ENCODE measurements around the gene GPR155. TPM values are rescaled to one million over a fixed set of nuclear protein-coding genes. Genes with fewer than 3 reads are reported as not detected.

GPR155 gene
- polyA plus RNA-seq (ENCODE audit: insufficient read length in 4 of 4): 1 to 10 TPM; 2.6 to 8.3 (median 7.2) TPM

- DNase-seq (ENCODE audit: low read depth in 4 of 4, low spot score in 3 of 4): peak in 3 of 4 donors; percentile 29 to 37 (median 31)
These were observed at the start of gene GPR155 for GRCh38 chr2:174486563-174487107. GPR155 (minus strand) TSS chr2:174487029; CDS start chr2:174481956, 5,073 bp downstream.

GRCh38 chr2:174535757-174536703 is 49.2 kb upstream of the GPR155 start:
- DNase-seq (ENCODE audit: low read depth in 4 of 4, low spot score in 3 of 4): no peak

DNA sequence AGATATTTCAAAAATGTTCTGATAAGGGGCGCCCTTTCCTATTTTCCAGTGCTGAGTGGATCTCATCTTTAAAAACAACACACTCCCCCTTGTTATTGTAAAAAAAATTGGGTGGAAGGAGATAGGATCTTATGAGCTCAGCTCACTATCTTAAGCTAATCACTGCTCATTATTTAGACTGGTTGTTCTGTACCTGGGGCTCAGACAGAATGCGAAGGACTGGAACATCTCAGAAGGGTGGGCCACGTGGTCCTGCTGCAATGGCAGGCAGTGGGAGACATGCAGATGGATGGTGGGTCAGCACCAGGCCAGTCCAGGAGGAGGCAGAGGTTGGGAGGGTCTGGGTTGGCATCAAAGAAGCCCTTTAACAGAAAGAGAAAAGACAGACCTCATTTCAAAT is 48.3 kb upstream of the GPR155 start:
- DNase-seq (ENCODE audit: low read depth in 4 of 4, low spot score in 3 of 4): no peak

DNA sequence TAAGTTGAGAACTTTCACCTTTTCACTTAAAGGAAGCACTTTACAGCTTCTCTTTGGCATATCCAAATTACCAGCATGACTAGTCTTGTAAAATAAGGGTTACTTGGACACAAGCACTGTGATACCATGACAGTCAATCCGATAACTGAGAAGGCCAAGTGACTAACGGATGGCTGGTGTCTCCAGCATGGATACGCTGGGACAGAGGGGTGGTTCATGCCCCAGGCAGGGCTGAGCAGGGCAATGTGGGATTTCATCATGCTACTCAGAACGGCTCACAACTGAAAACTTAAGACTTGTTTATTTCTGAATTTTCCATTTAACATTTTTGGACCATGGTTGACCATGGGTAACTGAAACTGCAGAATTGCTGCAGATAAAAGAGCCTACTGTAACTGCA is 43.1 kb upstream of the GPR155 start:
- DNase-seq (ENCODE audit: low read depth in 4 of 4, low spot score in 3 of 4): no peak

GRCh38 chr2:174527959-174528358 is 41.1 kb upstream of the GPR155 start:
- DNase-seq (ENCODE audit: low read depth in 4 of 4, low spot score in 3 of 4): no peak

DNA sequence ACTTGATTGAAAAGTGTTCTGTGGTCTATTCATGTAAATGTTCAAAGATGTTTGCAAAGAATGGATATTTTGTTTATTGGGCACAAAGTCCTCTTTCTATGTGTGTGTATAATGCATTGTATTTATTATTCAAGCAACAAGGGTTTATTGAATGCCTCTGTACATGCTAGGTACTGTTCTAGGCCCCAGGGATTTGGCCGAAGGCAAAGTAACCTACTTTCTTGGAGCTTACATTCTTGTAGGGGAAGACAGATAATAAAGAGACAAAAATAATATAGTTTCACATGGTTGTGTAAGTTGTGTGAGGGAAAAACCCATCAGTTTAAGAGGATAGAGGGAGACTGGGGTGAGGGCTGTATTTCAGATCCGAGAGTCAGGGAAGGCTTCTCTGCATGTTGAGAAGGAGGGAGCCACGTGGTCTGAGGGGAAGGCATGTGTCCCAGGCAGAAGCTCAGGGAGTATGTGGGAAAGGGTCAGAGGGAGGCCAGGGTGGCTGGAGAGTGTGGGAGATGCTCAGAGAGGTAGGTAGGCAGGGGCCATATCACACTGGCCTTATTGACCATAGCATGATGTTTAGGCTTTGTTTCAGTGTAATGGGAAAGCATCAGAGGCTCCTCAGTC is 40.4 kb upstream of the GPR155 start:
- no peak for DNase-seq (ENCODE audit: low read depth in 4 of 4, low spot score in 3 of 4)

- no peak for DNase-seq (ENCODE audit: low read depth in 4 of 4, low spot score in 3 of 4)
These were observed 37.7 kb upstream of the GPR155 start for GRCh38 chr2:174524527-174524926.

DNA sequence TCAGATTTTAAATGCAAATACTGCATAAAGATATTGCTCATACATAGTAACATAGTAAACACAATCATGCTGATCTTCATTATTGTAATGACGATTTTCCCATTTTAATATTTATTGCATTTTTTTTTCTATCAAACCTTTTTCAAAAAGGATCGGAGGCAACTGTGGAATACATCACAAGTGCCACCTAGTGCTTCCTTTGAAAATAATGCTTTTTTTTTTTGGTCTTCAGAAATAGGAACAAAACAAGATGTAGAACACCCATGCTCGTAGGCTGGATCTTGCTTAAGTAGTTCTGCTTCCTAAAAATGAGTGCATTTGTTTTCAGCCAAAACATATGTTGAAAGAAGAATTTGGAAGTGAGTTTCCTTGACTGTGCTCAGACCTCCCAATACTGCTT is 35.7 kb upstream of the GPR155 start:
- no peak for DNase-seq (ENCODE audit: low read depth in 4 of 4, low spot score in 3 of 4)

GRCh38 chr2:174518395-174518794 is 31.6 kb upstream of the GPR155 start:
- DNase-seq (ENCODE audit: low read depth in 4 of 4, low spot score in 3 of 4): no peak

- DNase-seq (ENCODE audit: low read depth in 4 of 4, low spot score in 3 of 4): no peak
These were observed 29.9 kb upstream of the GPR155 start for GRCh38 chr2:174516501-174517378.

DNA sequence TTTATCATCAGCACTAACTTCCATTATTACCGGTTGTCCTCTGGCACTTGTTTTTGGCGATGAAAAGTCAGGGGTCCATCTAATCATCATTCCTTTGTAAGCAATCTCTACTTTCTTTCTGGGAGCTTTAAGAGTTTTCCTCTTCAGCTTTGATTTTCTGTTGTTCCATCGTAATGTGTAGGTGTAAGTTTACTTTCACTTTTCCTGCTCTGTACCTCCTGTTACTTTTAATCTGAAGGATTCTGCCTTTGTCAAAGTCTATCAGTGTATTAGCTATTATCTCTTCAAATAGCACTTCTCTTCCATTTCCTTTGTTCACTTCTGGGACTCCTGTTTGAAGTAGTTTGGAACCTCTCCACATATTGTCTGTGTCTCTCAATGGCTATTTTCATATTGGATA is 25.5 kb upstream of the GPR155 start:
- DNase-seq (ENCODE audit: low read depth in 4 of 4, low spot score in 3 of 4): no peak

DNA sequence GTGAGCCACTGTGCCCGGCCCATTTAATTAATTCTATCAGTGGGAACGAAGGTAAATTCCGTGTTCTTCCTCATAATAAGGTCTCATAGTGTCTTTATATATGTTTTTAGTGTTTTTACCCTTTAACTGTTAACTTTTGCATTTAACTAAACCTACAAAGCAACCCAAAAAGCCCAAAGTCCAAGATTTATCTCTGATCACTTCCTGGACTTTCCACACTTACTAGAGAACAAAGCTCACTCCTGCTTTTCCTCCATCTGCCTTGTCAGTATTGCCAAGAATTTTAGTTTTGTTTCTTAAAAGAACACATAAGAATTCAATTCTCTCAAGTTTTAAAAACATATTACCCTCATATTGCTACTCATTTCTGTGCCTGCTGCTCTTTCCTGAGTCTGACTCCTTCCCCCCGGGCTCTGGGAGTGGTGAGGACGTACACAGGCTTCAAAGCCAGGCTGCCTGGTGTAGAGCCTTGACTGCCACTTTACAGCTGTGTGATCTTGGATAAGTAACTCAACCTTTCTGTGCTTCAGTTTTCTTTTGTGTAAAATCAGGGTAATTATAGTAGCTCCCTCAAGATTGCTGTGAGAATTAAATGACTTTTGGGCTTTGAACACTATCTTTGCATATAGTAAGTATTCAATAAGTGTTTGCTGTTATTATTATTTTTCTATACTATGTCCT is 24.9 kb upstream of the GPR155 start:
- DNase-seq (ENCODE audit: low read depth in 4 of 4, low spot score in 3 of 4): no peak

- DNase-seq (ENCODE audit: low read depth in 4 of 4, low spot score in 3 of 4): no peak
These were observed 23.9 kb upstream of the GPR155 start for GRCh38 chr2:174510583-174511189.

DNA sequence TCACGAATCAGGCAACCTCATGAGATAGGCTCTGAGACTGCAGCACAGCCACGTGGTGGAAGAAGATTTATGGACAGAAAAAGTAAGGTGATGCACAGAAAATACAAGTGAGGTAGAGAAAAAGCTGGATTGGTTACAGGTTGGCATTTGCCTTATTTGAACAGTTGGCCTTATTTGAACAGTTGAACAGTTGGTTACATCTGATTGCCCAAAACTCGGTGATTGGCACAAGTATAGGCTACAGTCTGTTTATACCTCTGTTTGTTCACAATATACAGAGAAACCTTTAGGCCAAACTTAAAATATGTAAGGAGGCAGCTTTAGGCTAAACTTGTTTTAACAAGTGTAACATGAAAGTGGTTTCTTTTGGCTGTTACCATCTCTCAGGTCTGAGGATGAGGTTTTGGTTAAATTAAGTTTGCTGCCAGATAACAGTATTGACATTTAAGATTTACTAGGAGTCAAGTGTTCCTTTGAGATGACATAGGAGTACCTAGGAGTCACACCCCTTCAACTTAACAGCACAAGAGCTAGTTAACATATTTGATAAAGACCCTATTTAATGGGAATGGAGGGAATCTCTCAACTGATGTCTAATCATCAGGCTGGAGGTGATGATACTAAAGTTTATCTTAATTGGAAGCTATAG is 16.5 kb upstream of the GPR155 start:
- no peak for DNase-seq (ENCODE audit: low read depth in 4 of 4, low spot score in 3 of 4)

GRCh38 chr2:174499371-174499770 is 12.5 kb upstream of the GPR155 start:
- DNase-seq (ENCODE audit: low read depth in 4 of 4, low spot score in 3 of 4): no peak

- no peak for DNase-seq (ENCODE audit: low read depth in 4 of 4, low spot score in 3 of 4)
These were observed 8.7 kb upstream of the GPR155 start for GRCh38 chr2:174495365-174496012.

DNA sequence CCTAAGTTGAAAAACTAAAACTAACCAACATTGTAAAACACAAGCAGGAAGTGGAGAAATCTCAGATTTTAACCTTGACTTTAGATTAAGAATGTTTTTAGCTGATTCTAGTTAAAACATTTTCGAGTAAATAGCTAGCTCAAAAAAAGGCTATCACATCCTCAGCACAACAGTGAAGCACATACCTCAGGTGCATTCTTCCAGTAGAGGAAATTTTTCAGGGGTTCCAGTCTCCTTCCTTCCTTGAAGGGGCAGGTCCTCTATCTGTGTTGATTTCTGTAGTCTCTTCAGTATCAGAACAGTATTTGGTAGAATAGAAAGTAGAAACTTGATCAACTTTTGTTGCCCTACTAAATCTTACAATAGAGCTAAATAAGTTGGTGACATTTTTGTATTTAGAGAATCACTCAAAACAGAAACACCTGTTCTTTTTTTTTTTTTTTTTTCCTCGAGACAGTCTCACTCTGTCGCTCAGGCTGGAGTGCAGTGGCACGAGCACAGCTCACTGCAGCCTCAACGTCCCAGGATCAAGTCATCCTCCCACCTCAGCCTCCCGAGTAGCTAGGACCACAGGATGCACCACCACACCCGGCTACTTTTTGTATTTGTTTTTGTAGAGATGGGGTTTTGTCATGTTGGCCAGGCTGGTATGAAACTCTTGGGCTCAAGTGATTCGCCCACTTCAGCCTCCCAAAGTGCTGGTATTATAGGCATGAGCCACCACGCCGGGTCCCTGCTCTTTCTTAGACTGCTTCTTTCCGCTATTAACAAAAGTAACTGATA is 6.9 kb upstream of the GPR155 start:
- no peak for DNase-seq (ENCODE audit: low read depth in 4 of 4, low spot score in 3 of 4)

GRCh38 chr2:174492963-174493431 is 6.2 kb upstream of the GPR155 start:
- no peak for DNase-seq (ENCODE audit: low read depth in 4 of 4, low spot score in 3 of 4)
